B cell (primary cell): ENCODE results near the gene ZNF423. TPM values are rescaled to one million over a fixed set of nuclear protein-coding genes. Genes with fewer than 3 reads are reported as not detected.

ENCODE experiments used
- ATAC-seq: fragments of 200-7000 bp; cut with Tn5 transposase; one replicate; pipeline ENCODE4 v1.10.0; 2021; ENCODE audit warnings: low read depth, mild to moderate bottlenecking, moderate number of reproducible peaks, moderate library complexity
- CTCF ChIA-PET: fragments of 350-600 bp; sonication (Branson Sonifier 250); formaldehyde crosslinking; loops from one replicate; lab custom pipeline; 2021; ENCODE audit warnings: antibody characterized with exemption, inconsistent platforms; lab: Charles Lee
- POLR2A ChIA-PET: fragments of 350-600 bp; sonication (Branson Sonifier 250); formaldehyde crosslinking; loops from one replicate; lab custom pipeline; 2021; ENCODE audit warnings: antibody characterized with exemption; lab: Charles Lee
- DNase-seq: peaks from one replicate; pipeline ENCODE4 v3.0.0; 2013
- H2AFZ ChIP-seq: 2 replicates; pipeline ENCODE4 v1.6.1; 2012; ENCODE audit warnings: mild to moderate bottlenecking, low read depth, low read length; ENCODE audit not compliant: insufficient read depth, poor library complexity, severe bottlenecking
- H3K27ac ChIP-seq, 2 donors: 1 replicate in 1 of 2; 2 replicates in 1 of 2; pipeline ENCODE4 v1.5.1; 2012 to 2013; ENCODE audit warnings: low read length in 2 of 2, mild to moderate bottlenecking in 2 of 2, moderate library complexity in 1 of 2
- H3K27me3 ChIP-seq, 4 experiments: fragments of 200-600 bp in 1 of 4; sonication (generic) in 1 of 4; replicated peaks in 1 of 4; 1 replicate in 2 of 4; 2 replicates in 2 of 4; pipeline versions ENCODE4 v1.6.1 to v1.7.0; 2013 to 2016; ENCODE audit warnings: low read length in 3 of 4, mild to moderate bottlenecking in 2 of 4, mixed read lengths in 1 of 4, moderate library complexity in 1 of 4; ENCODE audit not compliant: insufficient read depth in 4 of 4, control insufficient read depth in 3 of 4; ENCODE audit errors: control extremely low read depth in 1 of 4
- H3K36me3 ChIP-seq, 2 experiments: replicated peaks in 1 of 2; 1 replicate in 1 of 2; 2 replicates in 1 of 2; pipeline versions ENCODE4 v1.6.1 to v1.7.1; 2013; ENCODE audit warnings: low read length in 1 of 2; ENCODE audit not compliant: insufficient read depth in 2 of 2, control insufficient read depth in 1 of 2; ENCODE audit errors: control extremely low read depth in 1 of 2, extremely low read depth in 1 of 2
- H3K4me1 ChIP-seq, 2 donors: fragments of 200-600 bp in 1 of 2; sonication (generic) in 1 of 2; 1 replicate in 1 of 2; 2 replicates in 1 of 2; pipeline versions ENCODE4 v1.5.1 to v1.6.1; 2013 to 2017; ENCODE audit warnings: low read length in 2 of 2; ENCODE audit not compliant: control insufficient read depth in 2 of 2, insufficient read depth in 2 of 2
- H3K4me2 ChIP-seq: replicated peaks from 2 replicates; pipeline ENCODE3; 2012; ENCODE audit warnings: mild to moderate bottlenecking, low read depth, low read length; ENCODE audit not compliant: poor library complexity, severe bottlenecking
- H3K4me3 ChIP-seq, 5 experiments: fragments of 200-600 bp in 1 of 5; sonication (generic) in 1 of 5; 1 replicate in 3 of 5; 2 replicates in 2 of 5; pipeline versions ENCODE4 v1.5.1 to v1.7.0; 2011 to 2016; ENCODE audit warnings: low read length in 4 of 5, mild to moderate bottlenecking in 4 of 5, low read depth in 2 of 5, control low read depth in 1 of 5, moderate library complexity in 1 of 5; ENCODE audit not compliant: insufficient read depth in 1 of 5; ENCODE audit errors: control extremely low read depth in 1 of 5, extremely low read depth in 1 of 5
- H3K79me2 ChIP-seq: fragments of 200-600 bp; sonication (generic); one replicate; pipeline ENCODE4 v1.6.0; 2016; ENCODE audit warnings: low read length; ENCODE audit not compliant: control insufficient read depth, insufficient read depth
- H3K9ac ChIP-seq: fragments of 200-600 bp; sonication (generic); 2 replicates; pipeline ENCODE4 v1.6.1; 2017; ENCODE audit warnings: mild to moderate bottlenecking, low read length, moderate library complexity
- H3K9me3 ChIP-seq, 3 donors: one replicate each; pipeline versions ENCODE4 v1.6.1 to v1.7.1; 2013; ENCODE audit warnings: low read length in 2 of 3; ENCODE audit not compliant: control insufficient read depth in 2 of 3, insufficient read depth in 1 of 3; ENCODE audit errors: control extremely low read depth in 1 of 3
- H4K20me1 ChIP-seq: 2 replicates; pipeline ENCODE4 v1.6.0; 2012; ENCODE audit warnings: mild to moderate bottlenecking, low read length; ENCODE audit not compliant: insufficient read depth, control insufficient read depth, poor library complexity, severe bottlenecking
- H3K27ac Mint-ChIP-seq: one replicate; pipeline ENCODE4 v1.8.0; 2021; ENCODE audit warnings: mixed read lengths
- H3K27me3 Mint-ChIP-seq: one replicate; pipeline ENCODE4 v1.8.0; 2021; ENCODE audit warnings: mixed read lengths
- H3K4me1 Mint-ChIP-seq: one replicate; pipeline ENCODE4 v1.8.0; 2021; ENCODE audit warnings: mixed read lengths
- H3K4me3 Mint-ChIP-seq: one replicate; pipeline ENCODE4 v1.8.0; 2021; ENCODE audit warnings: mixed read lengths
- H3K9me3 Mint-ChIP-seq: one replicate; pipeline ENCODE4 v1.8.0; 2022; ENCODE audit warnings: mixed read lengths; ENCODE audit not compliant: insufficient read depth
- EZH2 ChIP-seq: IDR thresholded peaks from 2 replicates; pipeline ENCODE4 v1.6.1; 2012; ENCODE audit warnings: borderline replicate concordance, low read depth, mild to moderate bottlenecking, moderate library complexity, low read length; ENCODE audit not compliant: insufficient read depth, poor library complexity, severe bottlenecking
- WGBS: methylation state at CpG from one replicate; pipeline ENCODE4 v1.1.5; 2013; ENCODE audit warnings: missing lambda C conversion rate; ENCODE audit not compliant: insufficient coverage; 5-methylcytosine and 5-hydroxymethylcytosine counted together
- intact Hi-C: fragments of 100-400 bp; cut with micrococcal nuclease; formaldehyde crosslinking; loops from one replicate; pipeline ENCODE4 v1.10.0; 2022
- polyA plus RNA-seq: library from polyadenylated mRNA; depleted of rRNA; stranded (reverse); fragments of >200 nt; gene quantifications from 2 replicates; pipeline ENCODE4 v1.2.3, GENCODE V29; 2012
- total RNA-seq, 2 donors: library from RNA; stranded (reverse); fragments of 120-200 nt in 1 of 2; gene quantifications; 1 replicate in 1 of 2; 2 replicates in 1 of 2; pipeline versions ENCODE4 v1.2.3 to v1.2.4, GENCODE V29; 2013 to 2022
- TF ChIP-seq, protein P1 (sequence below): fragments of 200-600 bp; IDR thresholded peaks from one replicate; pipeline ENCODE4 v1.8.0; 2022; ENCODE audit warnings: antibody characterized with exemption, mild to moderate bottlenecking

ZNF423 gene
- total and polyA plus RNA-seq, 2 donors (not counting 1 experiment from before 2014, with no cell fraction given), result not detected

DNA sequence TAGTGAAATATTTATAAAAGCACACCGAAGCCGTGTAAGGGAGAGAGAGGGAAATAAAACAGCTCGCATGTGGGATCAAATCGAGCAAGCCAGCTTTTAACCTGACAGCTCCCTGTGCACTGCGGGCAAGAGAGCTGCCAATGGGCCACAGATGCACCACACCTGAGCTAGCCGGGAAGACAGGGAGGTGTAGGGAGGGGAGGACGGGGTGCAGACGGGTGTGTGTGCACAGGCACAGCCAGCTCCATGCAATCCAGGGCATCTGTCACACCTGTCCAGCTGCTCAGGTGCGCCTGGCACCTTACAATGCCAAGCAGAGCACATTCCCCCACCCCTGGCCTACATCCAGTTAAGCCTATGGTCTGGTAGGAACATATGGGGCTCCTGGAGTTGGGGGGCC, 412.3 kb downstream of the ZNF423 start:
- H3K27me3 Mint-ChIP-seq, result no peaks in the 10 kb centered on the region
- peaks cover 26% of the 10 kb centered on the region for H3K4me1 Mint-ChIP-seq
- ATAC-seq (no peak), DNase-seq (no peak)
- H3K9me3 Mint-ChIP-seq, result no peaks in the 10 kb centered on the region
- Histone ChIP-seq H3K9me3 (no peaks in the 10 kb centered on the region), H3K4me2 (no peak overlapping the region), H3K9ac (no peak overlapping the region), H3K4me3 (no peak overlapping the region), H3K27me3 (no peaks in the 10 kb centered on the region), H4K20me1 (no peaks in the 10 kb centered on the region), H3K27ac (no peak overlapping the region), H3K36me3 (no peaks in the 10 kb centered on the region), H3K79me2 (no peaks in the 10 kb centered on the region), H2AFZ (no peak overlapping the region), H3K4me1 (peaks cover 18 to 19% of the 10 kb centered on the region in 2 donors)
- TF ChIP-seq EZH2, result no peak
- ChIA-PET CTCF (no interaction called here), POLR2A (no interaction called here)
- intact Hi-C loops, result no loop called here
- 98% methylated on average over 9 of the region's 9 CpGs for WGBS
- no peak overlapping the region for H3K27ac Mint-ChIP-seq
- no peak overlapping the region for H3K4me3 Mint-ChIP-seq

DNA sequence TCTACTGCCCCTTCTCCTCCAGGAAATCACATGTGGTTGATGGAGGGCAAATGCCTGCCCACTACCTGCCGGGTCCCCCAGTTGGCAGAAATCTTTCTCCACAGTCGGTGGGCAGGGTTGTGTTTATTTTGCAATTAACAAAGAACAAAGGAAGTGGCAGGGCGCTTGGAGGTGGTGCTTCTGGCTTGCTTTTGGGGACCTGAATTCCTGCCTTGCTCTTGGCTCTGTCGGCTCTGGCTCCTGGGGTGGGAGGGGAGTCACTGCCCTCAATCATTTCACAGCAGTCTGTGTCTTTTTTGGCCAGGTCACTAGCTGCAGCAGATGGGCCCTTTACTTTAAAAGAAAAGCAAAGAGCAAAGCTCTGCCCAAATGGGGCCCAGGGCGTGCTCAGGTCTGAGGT, 413.1 kb downstream of the ZNF423 start:
- Histone ChIP-seq H3K9ac (no peak overlapping the region), H2AFZ (peak overlapping the region; percentile 83), H3K27ac (no peak overlapping the region), H3K36me3 (no peaks in the 10 kb centered on the region), H3K4me3 (no peak overlapping the region), H3K4me2 (no peak overlapping the region), H3K27me3 (no peaks in the 10 kb centered on the region), H3K9me3 (no peaks in the 10 kb centered on the region), H3K4me1 (peaks cover 18 to 19% of the 10 kb centered on the region in 2 donors), H3K79me2 (no peaks in the 10 kb centered on the region), H4K20me1 (no peaks in the 10 kb centered on the region)
- Mint-ChIP-seq H3K4me3 (no peak overlapping the region), H3K27me3 (no peaks in the 10 kb centered on the region), H3K9me3 (no peaks in the 10 kb centered on the region), H3K27ac (no peak overlapping the region), H3K4me1 (peaks cover 26% of the 10 kb centered on the region)
- ChIA-PET POLR2A (no interaction called here), CTCF (no interaction called here)
- ATAC-seq (no peak), DNase-seq (no peak)
- TF ChIP-seq, protein P1, sequence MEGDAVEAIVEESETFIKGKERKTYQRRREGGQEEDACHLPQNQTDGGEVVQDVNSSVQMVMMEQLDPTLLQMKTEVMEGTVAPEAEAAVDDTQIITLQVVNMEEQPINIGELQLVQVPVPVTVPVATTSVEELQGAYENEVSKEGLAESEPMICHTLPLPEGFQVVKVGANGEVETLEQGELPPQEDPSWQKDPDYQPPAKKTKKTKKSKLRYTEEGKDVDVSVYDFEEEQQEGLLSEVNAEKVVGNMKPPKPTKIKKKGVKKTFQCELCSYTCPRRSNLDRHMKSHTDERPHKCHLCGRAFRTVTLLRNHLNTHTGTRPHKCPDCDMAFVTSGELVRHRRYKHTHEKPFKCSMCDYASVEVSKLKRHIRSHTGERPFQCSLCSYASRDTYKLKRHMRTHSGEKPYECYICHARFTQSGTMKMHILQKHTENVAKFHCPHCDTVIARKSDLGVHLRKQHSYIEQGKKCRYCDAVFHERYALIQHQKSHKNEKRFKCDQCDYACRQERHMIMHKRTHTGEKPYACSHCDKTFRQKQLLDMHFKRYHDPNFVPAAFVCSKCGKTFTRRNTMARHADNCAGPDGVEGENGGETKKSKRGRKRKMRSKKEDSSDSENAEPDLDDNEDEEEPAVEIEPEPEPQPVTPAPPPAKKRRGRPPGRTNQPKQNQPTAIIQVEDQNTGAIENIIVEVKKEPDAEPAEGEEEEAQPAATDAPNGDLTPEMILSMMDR, result no peak
- TF ChIP-seq EZH2, result no peak
- WGBS, result 12% methylated on average over 4 of the region's 5 CpGs
- intact Hi-C loops, result no loop called here
